NCI-H2171 (cell line): ENCODE results near the gene TEX19.
"Not testable (repeated sequence)": the region's sequence is repeated elsewhere in the genome, so short reads cannot be mapped to it uniquely, and the experiment has no call there.

ENCODE experiments used
- DNase-seq: peaks from one replicate; lab custom pipeline; 2025; lab: John Stamatoyannopoulos, UW

Gene TEX19

DNA sequence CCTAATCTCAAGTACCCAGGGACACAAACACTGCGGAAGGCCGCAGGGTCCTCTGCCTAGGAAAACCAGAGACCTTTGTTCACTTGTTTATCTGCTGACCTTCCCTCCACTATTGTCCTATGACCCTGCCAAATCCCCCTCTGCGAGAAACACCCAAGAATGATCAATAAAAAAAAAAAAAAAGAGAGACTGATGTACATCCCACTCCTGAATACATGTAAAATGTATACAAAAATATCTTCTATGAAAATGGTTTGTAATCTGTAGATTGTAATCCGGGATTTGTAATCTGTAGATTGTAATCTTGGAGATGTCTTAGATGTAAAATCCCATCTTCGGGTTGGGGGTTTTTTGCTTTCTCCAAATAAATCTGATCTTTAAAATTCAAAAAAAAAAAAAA is 18.2 kb downstream of the TEX19 start:
- DNase-seq = not testable (repeated sequence)

DNA sequence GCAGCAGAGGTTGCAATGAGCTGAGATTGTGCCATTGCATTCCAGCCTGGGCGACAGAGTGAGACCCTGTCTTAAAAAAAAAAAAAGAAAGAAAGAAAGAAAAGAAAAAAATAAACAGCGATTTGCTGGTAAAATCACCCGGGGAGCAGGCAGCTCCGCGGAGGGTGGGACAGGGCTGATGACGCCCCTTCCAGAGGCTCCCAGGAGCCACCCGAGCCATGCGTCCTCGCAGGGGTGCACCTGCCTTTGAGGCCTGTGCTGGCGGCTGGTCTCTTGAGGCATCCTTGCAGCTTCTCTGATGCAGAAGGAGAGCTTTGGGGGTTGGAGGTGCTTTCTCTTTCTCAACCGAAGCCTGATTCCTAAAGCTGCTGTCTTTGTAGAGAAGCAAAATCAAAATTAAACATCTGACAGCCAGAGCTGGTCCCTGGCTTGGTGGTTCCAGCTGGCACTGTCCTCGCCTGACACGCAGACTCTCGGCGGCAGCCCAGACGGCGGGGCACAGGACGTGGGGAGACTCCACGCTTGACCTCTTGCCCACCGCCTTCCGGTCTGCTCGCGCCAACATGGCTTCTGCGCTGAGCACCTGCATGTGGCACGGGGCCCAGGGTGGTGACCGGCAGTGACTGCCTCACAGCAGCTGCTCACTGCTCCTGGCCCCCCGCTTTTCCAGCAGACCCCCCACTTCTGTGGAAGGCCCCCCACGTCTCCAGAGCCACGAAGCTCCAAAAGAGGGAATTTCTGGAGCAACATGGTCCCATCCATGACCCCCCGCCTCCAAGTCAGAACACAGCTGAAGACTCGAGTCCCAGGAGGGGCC is 19.1 kb downstream of the TEX19 start:
- no peak for DNase-seq

GRCh38 chr17:82378741-82379021 is 19.6 kb downstream of the TEX19 start:
- DNase-seq = no peak

DNA sequence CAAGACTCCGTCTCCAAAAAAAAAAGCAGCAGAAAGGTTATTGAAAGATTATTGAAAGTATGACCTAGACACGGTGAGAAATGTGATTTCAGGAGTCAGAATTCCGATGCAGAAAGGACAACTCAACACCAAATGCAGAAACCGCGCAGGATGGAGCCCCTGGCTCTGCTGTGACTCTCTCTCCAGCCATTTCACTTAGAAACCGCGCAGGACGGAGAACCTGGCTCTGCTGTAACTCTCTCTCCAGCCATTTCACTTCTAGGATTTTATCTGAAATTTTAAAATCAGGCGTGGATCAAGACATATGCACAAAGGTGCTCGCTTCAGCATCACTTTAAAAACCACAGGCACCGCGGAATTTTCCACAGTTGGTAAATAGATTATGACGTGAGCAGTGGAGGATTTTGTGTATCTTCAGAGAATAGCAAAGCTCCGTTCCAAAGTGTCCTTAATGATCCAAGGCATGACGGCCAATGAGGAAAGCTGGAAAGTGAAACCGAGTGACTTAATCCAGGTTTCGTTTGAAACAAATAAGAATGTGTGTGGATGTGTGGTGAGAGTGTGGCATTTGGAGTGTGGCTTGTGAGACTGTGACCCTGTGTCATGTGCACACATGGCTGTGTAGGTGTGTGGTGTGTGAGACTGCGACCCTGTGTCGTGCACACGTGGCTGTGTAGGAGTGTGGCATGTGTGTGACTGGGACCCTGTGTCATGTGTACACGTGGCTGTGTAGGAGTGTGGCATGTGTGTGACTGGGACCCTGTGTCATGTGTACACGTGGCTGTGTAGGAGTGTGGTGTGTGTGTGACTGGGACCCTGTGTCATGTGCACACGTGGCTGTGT is 22.0 kb downstream of the TEX19 start:
- no peak for DNase-seq

GRCh38 chr17:82381703-82382009 is 22.6 kb downstream of the TEX19 start:
- DNase-seq = not testable (repeated sequence)

GRCh38 chr17:82382220-82382932 is 23.3 kb downstream of the TEX19 start:
- not testable (repeated sequence) for DNase-seq

- DNase-seq = no peak
Measured at GRCh38 chr17:82382933-82383255, 23.8 kb downstream of the TEX19 start.

GRCh38 chr17:82383411-82383810 is 24.4 kb downstream of the TEX19 start:
- DNase-seq = no peak

DNA sequence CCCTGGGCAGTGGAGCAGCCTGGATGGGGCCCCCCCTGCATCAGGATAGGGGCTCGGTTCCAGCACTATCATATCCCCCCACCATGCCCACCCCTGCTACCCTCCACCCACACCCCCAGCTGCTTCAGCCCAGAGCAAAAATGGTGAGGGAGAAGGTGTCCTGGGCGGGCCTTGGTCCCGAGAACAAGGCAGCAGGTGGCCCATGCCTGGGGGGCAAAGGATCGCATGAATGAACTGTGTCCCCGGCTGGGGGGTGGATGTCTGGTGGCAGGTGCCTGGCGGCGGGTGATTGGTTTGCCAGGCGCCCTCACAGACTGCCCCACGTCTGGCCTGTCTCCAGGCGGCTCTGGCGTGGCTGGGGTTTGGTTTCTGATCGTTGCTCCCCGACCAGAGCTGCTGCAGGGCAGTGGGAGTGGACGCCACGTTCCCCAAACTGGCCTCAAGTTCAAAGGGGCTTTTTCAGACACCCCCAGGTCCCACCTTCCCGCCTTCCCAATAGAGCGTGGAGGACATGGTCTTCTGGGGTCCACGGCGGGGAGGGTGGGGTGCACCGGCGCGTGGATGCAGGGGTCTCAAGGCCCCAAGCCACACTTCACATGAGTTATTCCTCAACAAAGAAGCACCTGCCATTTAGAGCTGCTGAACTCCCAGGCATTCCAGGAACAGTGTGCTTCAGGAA is 25.1 kb downstream of the TEX19 start:
- DNase-seq = peak; percentile 30

- peak; percentile 34 for DNase-seq
Measured at GRCh38 chr17:82384730-82385481, 25.9 kb downstream of the TEX19 start.

GRCh38 chr17:82385559-82386254 is 26.7 kb downstream of the TEX19 start:
- DNase-seq = no peak

DNA sequence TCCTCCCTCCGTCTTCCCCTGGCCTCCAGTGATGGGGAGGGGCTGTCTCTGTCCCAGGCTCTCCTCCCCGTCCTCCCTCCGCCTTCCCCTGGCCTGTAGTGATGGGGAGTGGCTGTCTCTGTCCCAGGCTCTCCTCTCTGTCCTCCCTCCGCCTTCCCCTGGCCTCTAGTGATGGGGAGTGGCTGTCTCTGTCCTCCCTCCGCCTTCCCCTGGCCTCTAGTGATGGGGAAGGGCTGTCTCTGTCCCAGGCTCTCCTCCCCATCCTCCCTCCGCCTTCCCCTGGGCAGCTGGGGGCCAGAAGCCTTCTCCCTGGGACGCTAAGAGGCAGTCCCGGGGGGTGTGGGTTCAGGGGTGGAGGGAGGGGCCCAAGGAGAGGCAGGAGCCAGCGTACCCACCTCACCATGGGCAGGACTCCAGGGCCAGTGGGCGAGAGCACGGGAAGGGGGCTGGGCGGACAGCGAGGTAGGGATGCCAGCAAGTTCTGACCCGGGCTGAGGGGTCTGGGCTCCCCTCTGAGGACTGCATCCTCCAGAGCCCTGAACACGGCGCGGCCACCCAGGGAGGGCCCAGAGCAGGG is 27.3 kb downstream of the TEX19 start:
- DNase-seq = no peak

- DNase-seq = no peak
Measured at GRCh38 chr17:82386881-82387704, 28.0 kb downstream of the TEX19 start.

DNA sequence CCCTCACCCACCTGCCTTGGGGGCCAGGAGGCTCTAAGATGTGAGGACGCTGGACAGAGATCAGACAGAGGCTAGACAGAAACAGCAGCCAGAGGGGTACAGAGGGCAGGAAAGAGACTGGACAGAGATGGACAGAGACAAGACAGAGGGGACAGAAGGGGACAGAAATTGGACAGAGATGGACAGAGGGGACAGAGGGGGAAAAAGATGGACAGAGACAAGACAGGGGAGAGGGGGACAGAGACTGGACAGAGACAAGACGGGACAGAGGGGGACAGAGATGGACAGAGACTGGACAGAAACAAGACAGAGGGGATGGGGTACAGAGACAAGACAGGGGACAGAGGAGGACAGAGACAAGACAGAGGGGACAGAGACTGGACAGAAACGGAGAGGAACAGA is 28.7 kb downstream of the TEX19 start:
- DNase-seq = no peak

DNA sequence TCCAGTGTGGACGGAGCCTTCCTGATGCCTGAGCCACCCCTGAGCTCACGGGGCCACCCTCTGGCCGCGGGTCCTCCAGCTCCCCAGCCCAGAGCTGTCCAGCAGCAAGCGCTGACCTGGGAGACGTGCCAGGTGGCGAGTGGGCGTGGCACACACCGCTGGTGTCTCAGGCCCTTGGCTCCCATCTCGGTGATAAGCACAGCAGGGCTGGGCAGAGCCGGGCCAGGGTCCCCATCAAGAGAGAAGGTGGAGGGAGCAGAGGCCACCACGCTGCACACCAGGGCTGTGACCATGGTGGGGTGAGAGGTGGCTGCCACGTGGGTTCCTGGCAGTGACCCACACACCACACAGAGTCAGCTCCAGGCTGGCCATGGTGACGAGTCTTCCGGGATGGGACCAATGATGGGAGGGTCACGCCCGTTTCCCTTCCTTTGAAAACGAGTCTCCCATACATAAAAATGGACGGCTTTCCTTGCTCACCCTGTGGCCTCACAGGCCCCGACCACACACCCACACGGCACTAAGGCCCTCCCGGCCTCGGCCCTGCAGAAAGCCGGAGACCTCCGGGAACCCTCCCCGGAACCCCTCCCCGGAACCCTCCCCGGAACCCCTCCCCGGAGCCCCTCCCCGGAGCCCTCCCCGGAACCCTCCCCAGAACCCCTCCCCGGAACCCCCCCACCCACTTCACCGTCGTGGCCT is 29.3 kb downstream of the TEX19 start:
- DNase-seq = no peak

GRCh38 chr17:82388922-82389283 is 29.9 kb downstream of the TEX19 start:
- DNase-seq = no peak

GRCh38 chr17:82389379-82389778 is 30.3 kb downstream of the TEX19 start:
- no peak for DNase-seq

DNA sequence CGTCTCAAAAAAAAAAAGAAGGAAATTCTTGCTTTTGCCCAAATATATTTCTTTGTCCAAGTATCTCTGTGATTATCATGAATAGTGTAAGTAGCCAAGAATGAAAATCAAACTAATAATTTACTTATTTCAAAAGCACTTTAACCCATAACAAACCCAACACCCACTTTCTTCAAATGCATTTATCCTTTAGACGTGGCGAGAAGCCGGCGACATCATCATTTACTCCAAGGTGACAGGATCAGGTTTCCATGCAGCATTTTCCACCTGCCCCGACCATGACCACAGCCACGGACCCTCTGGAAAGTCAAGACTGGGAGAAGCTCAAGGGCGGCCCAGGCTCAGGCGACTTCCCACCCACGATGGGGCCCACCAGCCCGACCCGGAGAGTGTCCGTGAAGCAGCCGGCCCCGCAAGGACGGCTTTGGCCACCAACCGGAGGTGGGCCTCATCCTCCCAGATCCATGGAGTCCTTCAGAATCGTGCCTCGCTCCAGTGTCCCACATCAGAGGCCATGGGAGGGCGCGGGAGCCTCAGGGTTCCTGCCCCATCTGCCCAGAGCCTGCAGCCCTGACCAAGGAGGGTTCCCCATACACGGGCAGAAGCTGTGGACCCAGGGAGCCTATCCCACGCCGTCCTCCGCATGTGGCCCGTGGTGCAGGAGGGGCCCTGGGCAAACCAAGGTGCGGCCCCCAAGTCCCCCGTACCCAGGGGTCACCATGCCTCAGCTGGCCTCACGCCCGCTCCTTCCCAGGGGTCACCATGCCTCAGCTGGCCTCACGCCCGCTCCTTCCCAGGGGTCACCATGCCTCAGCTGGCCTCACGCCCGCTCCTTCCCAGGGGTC is 31.2 kb downstream of the TEX19 start:
- DNase-seq = no peak
